ENCODE data around the gene KLHL22. TPM values are rescaled to one million over a fixed set of nuclear protein-coding genes. Genes with fewer than 3 reads are reported as not detected.
"Not testable (repeated sequence)": the region's sequence is repeated elsewhere in the genome, so short reads cannot be mapped to it uniquely, and the experiment has no call there.

The KLHL22 gene
- total RNA-seq, 4 donors from 2014 or later: 7.7 to 13.0 (median 8.3) TPM

DNA sequence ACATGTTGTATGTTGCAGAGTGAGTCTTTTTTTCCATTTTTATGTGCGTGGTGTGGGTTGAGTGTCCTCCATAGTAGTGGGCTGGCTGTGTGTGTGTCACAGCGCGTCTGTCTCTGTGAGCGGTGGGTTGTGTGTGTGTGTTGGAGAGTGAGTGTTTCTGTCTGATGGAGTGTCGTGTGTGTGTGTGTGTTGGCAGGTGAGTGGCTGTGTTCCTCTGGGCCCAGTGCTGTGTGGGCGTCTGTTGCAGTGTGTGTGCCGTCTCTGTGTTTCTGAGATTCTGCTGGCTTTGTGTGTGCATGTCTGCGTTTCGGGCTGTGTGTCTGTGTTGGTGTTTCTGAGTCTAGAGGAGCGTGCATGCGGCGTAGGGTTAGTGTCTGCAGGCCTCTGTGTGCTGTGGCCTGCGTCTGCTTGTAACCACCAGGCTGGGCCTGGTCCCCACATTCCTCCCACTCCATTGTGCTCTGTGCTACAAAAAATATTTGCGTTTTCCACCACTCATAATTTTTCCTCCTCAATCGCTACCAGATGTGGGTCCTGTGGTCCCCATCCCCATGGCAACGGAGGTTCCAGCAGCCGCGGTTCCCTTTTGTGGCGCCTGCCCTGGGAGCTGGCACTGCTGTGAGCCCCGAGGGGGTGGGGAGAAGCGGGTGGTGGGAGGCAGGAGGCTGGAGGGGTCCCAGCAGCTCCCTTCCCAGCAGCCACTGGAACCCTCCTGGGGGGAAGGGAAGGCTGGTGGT lies 73.2 kb downstream of the KLHL22 start:
- WGBS, 2 donors: 51 to 62% methylated on average over 16 of the region's 21 CpGs
- DNase-seq: no peak
- H3K27me3 ChIP-seq: peaks cover 0 to 52% (median 0%) of the 10 kb centered on the region in 4 donors
- no peak for TF ChIP-seq POLR2A (IDR thresholded peaks at IDR 0.05)
- H3K27ac ChIP-seq: peak overlapping the region in 2 of 4 donors; percentile 58 to 62
- peaks cover 23 to 58% (median 33%) of the 10 kb centered on the region in 3 donors for H3K4me1 ChIP-seq
- no peaks in the 10 kb centered on the region for H3K9me3 ChIP-seq
- no peak overlapping the region for H3K4me3 ChIP-seq
- intact Hi-C loops (cut with DNase I): loop anchor here (5.0 kb wide), 1 partner anchor 35 kb away; no protein-coding TSS in a partner anchor
- peaks cover 0 to 16% (median 0%) of the 10 kb centered on the region in 3 donors for H3K36me3 ChIP-seq

DNA sequence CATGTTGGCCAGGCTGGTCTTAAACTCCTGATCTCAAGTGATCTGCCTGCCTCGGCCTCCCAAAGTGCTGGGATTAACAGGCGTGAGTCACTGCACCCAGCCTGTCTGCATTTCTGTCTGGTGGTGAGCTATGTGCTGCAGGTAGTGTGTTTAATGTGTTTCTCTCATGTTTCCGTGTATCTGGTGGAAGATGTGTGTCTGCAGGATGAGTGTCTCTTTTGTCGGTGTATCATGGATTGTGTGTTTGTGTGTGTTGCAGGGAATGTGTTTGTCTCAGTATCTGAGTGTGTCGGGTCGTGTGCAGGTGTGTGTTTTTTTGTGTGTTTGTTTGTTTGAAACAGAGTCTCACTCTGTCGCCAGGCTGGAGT lies 74.1 kb downstream of the KLHL22 start:
- Histone ChIP-seq H3K27ac (no peak overlapping the region), H3K9me3 (no peaks in the 10 kb centered on the region), H3K36me3 (peaks cover 0 to 9% (median 0%) of the 10 kb centered on the region in 3 donors), H3K4me1 (peaks cover 23 to 52% (median 33%) of the 10 kb centered on the region in 3 donors), H3K4me3 (no peak overlapping the region), H3K27me3 (peaks cover 0 to 43% (median 0%) of the 10 kb centered on the region in 4 donors)
- intact Hi-C loops (cut with DNase I): loop anchor here (5.0 kb wide), 1 partner anchor 36 kb away; no protein-coding TSS in a partner anchor
- TF ChIP-seq, protein P1, sequence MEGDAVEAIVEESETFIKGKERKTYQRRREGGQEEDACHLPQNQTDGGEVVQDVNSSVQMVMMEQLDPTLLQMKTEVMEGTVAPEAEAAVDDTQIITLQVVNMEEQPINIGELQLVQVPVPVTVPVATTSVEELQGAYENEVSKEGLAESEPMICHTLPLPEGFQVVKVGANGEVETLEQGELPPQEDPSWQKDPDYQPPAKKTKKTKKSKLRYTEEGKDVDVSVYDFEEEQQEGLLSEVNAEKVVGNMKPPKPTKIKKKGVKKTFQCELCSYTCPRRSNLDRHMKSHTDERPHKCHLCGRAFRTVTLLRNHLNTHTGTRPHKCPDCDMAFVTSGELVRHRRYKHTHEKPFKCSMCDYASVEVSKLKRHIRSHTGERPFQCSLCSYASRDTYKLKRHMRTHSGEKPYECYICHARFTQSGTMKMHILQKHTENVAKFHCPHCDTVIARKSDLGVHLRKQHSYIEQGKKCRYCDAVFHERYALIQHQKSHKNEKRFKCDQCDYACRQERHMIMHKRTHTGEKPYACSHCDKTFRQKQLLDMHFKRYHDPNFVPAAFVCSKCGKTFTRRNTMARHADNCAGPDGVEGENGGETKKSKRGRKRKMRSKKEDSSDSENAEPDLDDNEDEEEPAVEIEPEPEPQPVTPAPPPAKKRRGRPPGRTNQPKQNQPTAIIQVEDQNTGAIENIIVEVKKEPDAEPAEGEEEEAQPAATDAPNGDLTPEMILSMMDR (IDR thresholded peaks at IDR 0.05): no peak
- TF ChIP-seq POLR2A (IDR thresholded peaks at IDR 0.05): no peak
- whole genome bisulfite sequencing, 2 donors: 73 to 82% methylated on average over 6 to 7 of the region's 7 CpGs
- DNase-seq: no peak

DNA sequence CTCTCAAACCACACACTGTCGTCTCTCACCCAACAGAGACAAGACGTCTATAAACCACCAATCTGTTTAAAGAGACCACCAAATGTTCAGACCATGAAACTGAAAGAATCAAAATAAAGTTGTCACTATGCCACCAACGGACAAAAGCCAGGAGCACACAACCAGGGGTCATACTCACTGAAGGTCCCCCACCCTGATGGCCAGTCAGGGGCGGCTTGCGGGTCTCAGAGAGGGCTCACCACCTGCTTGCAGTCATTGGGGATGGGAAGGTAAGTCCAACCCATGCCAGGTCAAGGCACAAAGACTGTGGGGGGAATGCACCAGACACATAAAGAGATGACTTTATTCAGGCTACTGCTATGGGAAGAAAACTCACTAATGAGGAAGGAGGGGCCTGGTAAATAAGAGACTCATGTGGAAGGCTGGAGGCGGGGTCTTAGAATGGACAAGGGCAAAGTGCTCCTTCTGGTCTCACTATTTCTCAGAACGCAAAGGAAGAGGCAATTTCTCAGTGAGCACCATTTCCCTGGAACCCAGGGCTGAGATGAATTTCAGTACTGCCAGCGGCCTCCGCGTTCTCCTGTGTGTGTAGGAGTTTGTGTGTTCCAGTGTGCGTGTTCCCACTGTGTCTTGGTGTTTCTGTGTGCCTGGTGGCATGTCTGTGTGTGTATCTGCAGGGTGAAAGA lies 75.3 kb downstream of the KLHL22 start:
- intact Hi-C loops (cut with DNase I): loop anchor here (5.0 kb wide), 1 partner anchor 37 kb away; no protein-coding TSS in a partner anchor
- TF ChIP-seq, protein P1 (IDR thresholded peaks at IDR 0.05): no peak
- TF ChIP-seq POLR2A (IDR thresholded peaks at IDR 0.05): no peak
- peaks cover 0 to under 1% (median 0%) of the 10 kb centered on the region in 3 donors for H3K36me3 ChIP-seq
- H3K9me3 ChIP-seq: no peaks in the 10 kb centered on the region
- no peak for DNase-seq
- 82 to 88% methylated on average over 9 to 10 of the region's 11 CpGs for WGBS, 2 donors
- peaks cover 14 to 40% (median 26%) of the 10 kb centered on the region in 3 donors for H3K4me1 ChIP-seq
- H3K4me3 ChIP-seq: no peak overlapping the region
- H3K27ac ChIP-seq: no peak overlapping the region
- H3K27me3 ChIP-seq: peaks cover 0 to 31% (median 0%) of the 10 kb centered on the region in 4 donors

DNA sequence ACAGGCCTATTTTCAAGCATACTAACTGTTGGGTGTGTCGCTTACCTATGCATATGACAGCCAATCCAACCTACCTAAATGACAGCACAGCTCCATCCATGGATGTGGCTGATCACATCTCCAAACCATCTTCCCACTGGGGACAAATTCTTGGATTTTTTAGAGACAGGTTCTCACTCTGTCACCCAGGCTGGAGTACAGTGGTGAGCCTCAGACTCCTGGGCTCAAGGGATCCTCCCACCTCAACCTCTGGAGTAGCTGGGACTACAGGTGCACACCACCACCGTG lies 76.0 kb downstream of the KLHL22 start:
- Histone ChIP-seq H3K4me1 (peaks cover 7 to 33% (median 24%) of the 10 kb centered on the region in 3 donors), H3K27me3 (peaks cover 0 to 24% (median 0%) of the 10 kb centered on the region in 4 donors), H3K4me3 (no peak overlapping the region), H3K9me3 (no peaks in the 10 kb centered on the region), H3K27ac (no peak overlapping the region), H3K36me3 (no peaks in the 10 kb centered on the region)
- WGBS, 2 donors: 94 to 95% methylated on average over 2 of the region's 2 CpGs
- TF ChIP-seq, protein P1 (IDR thresholded peaks at IDR 0.05): no peak
- no peak for TF ChIP-seq POLR2A (IDR thresholded peaks at IDR 0.05)
- no peak for DNase-seq
- intact Hi-C loops (cut with DNase I): loop anchor here (5.0 kb wide), 1 partner anchor 78 kb away; the partner anchor contains the start of gene KLHL22

DNA sequence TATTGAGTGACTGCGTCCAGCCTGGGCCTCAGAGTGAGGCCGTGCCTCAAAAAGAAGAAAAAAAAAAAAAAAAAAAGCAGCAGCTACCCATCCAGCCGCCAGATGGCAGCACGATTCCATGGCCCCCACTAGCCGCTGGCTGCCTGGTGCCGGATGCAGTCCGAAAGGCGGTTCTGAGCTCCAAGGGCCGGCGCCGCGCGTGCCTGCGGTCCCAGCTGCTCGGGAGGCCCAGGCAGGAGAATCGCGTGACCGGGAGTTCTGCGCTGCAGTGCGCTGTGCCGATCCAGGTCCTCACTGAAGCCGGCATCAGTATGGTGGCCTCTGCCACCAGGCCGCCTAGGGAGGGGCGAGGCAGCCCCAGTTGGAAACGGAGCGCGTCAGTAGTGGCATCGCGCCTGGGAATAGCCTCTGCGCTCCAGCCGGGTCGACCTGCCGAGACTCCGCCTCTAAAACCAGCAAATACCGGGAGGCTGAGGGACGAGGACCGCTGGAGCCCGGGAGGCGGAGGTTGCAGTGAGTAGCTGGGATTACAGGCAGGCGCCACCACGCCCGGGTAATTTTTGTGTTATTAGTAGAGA lies 77.3 kb downstream of the KLHL22 start:
- peak overlapping the region in 3 of 4 donors; percentile 39 to 62 (median 47) for H3K27ac ChIP-seq

DNA sequence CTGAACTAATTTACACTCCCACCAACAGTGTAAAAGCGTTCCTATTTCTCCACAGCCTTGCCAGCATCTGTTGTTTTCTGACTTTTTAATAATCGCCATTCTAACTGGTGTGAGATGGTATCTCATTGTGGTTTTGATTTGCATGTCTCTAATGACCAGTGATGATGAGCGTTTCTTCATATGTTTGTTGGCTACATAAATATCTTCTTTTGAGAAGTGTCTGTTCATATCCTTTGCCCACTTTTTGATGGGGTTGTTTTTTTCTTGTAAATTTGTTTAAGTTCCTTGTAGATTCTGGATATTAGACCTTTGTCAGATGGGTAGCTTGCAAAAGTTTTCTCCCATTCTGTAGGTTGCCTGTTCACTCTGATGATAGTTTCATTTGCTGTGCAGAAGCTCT lies 79.9 kb downstream of the KLHL22 start:
- intact Hi-C loops (cut with DNase I): loop anchor here (5.0 kb wide), 1 partner anchor 82 kb away; the partner anchor contains the start of gene KLHL22

More for the DNA sequence above, 77.3 kb downstream of the KLHL22 start:
- DNase-seq: no peak
- no peaks in the 10 kb centered on the region for H3K36me3 ChIP-seq
- TF ChIP-seq, protein P1 (IDR thresholded peaks at IDR 0.05): peak; percentile 74 to 91 (median 78)
- no peak for TF ChIP-seq POLR2A (IDR thresholded peaks at IDR 0.05)
- H3K4me3 ChIP-seq: peak overlapping the region in 3 of 4 donors; percentile 32 to 63 (median 40)
- intact Hi-C loops (cut with DNase I): loop anchor here (5.0 kb wide), 1 partner anchor 79 kb away; the partner anchor contains the start of gene KLHL22
- H3K27me3 ChIP-seq: peaks cover 0 to 11% (median 0%) of the 10 kb centered on the region in 4 donors
- H3K9me3 ChIP-seq: no peaks in the 10 kb centered on the region
- 4 to 37% methylated on average over 10 to 14 of the region's 42 CpGs for WGBS, 2 donors
- H3K4me1 ChIP-seq: peaks cover 4 to 20% (median 11%) of the 10 kb centered on the region in 3 donors

DNA sequence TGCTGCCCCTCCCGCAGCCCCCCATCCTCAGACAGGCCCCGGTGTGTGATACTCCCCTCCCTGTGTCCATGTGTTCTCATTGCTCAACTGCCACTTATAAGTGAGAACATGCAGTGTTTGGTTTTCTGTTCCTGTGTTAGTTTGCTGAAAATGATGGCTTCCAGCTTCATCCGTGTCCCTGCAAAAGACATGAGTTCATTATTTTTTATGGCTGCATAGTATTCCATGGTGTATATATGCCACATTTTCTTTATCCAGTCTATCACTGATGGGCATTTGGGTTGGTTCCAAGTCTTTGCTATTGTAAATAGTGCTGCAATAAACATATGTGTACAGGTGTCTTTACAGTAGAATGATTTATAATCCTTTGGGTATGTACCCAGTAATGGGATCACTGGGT lies 80.4 kb downstream of the KLHL22 start:
- DNase-seq, H3K4me3 ChIP-seq, H3K9me3 ChIP-seq, H3K27me3 ChIP-seq, H3K36me3 ChIP-seq, H3K27ac ChIP-seq: not testable (repeated sequence)
- intact Hi-C loops (cut with DNase I): loop anchor here (5.0 kb wide), 1 partner anchor 82 kb away; the partner anchor contains the start of gene KLHL22
- peaks cover 4 to 11% (median 4%) of the 10 kb centered on the region in 3 donors for H3K4me1 ChIP-seq
- WGBS, 2 donors: 89 to 95% methylated on average over 3 of the region's 3 CpGs

More for the DNA sequence above, 79.9 kb downstream of the KLHL22 start:
- peaks cover 4 to 11% (median 4%) of the 10 kb centered on the region in 3 donors for H3K4me1 ChIP-seq
- not testable (repeated sequence) for H3K27me3 ChIP-seq, H3K9me3 ChIP-seq, H3K4me3 ChIP-seq, DNase-seq, H3K36me3 ChIP-seq, H3K27ac ChIP-seq
- 78 to 80% methylated on average over 3 of the region's 3 CpGs for WGBS, 2 donors
